Central memory CD4-positive, alpha-beta T cell (primary cell): ENCODE results near the gene NPIPA3.
"Not testable (repeated sequence)": the region's sequence is repeated elsewhere in the genome, so short reads cannot be mapped to it uniquely, and the experiment has no call there.

Experiments
- DNase-seq: peaks from one replicate; pipeline ENCODE4 v3.0.0; 2022
- total RNA-seq, 3 experiments: gene quantifications; one replicate each; lab custom pipeline; 2026; lab: John Stamatoyannopoulos, UW

The NPIPA3 gene
- 0 to 0.14 (median 0.05) reads per million in 3 experiments for total RNA-seq

DNA sequence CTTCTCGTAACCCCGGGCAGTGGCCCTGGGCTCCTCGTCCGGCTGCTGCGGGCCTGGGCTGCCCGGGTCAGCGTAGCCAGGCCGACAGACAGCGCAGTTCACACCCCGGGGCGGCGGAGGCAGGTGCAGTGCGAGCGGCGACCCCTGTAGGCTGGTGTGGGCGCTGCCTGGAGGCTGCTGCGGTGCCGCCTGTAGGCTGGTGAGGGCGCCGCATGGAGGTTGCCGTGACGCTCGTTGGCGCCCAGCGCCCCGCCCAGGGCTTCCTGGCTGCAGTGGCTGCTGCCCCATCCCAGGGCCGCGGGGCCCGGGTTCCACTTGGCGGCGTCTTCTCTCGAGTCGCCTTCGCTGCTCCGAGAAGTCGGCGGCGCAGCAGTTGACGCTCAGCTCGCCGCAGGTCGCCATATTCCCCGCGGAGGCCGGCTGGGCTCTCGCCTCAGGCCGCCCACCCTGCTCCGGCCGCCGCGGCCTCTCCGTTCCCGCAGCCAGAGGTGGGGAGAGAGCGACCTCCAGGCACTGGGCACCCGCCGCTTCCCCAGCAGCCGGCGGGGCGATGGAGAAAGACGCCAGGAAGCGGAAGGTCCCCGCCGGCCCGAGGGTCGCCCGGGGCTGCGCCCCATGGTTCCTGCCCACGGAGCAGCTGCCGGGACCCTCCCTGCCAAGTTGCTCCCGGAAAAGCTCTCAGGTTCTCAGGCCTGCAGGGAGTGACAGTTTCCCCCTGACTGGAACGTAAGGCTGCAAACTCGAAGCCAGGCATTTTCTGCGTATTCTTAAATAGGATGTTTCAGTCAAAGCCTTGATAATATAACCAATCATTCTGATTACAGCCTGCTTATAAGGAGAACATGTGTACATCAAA, at the start of gene NPIPA3:
Gene NPIPA3 (plus strand): TSS at position 256 of the 856 bp plus-strand sequence. CDS start 5,533 bp downstream, outside the sequence.
- not testable (repeated sequence) for DNase-seq

DNA sequence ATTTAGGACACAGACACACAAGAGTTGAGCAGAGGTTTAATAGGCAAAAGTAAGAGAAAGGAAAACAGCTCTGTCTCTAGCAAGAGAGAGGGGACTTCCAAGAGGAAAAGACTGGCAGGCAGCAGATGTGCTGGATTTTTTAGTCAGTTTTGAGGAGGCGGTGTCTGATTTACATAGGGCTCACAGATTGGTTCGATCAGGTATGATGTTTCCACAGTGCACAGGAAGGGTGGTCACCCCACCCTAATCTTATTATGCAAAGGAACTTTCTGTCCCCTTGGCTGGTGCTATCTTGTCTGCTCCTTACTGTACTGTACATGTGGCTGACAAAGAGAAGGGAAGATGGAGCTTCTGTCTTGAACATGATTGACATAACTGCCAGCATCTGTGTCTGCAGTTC, 45.1 kb upstream of the NPIPA3 start:
- DNase-seq: no peak

DNA sequence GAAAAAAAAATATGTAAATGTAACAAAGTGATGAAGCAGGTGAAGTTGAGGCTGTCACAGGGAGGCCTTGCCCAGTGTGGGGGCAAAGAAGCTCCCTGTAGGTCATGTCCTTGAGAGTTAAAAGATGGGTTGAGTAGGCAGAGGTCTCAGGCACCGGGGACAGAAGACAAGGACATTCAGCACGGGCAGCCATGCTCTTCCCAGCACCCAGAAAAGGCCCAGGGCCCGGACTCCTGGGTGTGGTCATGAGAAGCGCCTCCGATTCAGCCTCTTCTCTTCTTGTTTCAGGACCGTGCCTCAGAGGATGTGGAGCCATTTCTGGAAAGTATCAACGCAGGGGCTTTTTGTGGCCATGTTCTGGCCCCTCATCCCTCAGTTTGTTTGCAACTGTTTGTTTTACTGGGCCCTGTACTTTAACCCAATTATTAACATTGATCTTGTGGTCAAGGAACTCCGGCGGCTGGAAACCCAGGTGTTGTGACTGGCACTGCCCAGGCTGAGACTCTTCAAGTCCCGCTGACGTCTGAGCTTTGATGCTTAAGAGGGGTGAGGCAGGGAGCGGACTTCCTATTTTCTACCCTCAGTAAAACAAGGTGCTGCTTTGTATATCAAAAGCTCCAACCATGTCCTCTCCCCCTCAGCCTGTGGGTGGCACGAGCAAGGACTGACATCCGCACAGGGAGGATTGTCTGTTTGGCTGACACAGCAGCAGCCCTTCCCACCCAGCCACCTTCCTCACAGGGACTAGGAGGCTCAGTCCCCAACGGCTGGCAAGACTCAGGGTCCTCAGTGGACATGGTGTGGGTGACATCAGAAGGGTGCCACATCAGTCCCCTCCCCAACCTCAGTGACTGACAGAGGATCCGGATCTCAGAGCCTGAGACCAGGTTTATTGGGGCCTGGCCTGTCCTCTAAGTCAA, 35.6 kb upstream of the NPIPA3 start:
- DNase-seq: no peak

DNA sequence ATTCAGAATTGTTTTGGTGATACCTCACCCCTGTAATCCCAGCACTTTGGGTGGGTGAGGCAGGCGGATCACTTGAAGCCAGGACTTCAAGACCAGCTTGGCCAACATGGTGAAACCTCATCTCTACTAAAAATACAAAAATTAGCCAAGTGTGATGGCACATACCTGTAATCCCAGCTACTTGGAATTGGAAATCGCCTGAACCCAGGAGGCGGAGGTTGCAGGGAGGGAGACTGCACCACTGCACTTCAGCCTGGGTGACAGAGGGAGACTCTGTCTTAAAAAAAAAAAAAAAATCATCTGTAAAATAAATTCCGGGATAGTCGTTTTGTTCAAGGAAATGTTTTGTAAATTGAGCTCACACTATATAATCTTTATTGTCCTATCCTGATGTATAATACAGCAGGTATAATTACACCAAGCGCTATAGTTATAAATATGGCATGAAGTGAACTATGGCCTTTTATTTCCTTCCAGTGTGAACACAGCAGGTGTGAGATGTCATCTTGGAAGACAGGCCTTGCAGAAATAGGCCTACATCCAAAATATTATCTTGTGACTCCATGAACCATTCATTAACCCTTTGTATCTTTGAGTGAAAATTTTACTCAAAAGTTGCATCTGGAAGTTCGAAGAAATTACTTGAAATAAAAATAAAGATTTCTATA, 34.5 kb upstream of the NPIPA3 start:
- no peak for DNase-seq

DNA sequence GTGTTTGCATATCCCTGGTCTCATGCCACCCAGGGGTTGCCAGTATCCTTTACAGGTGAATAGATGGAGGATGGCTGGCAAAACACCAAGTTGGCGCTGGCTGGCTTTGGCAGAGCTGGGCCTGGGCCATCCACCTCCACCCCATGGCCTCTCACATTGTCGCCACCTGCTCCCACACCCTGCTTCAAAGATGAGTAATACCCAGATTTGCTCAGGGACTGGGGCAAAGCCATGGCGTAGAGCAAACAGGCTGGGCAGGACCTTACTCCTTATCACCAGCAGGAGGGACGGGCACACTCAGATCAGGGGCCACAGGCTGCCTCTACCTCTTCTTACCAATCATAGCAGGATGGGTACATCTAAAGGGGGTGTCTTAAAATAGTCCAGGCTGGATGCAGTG, 33.4 kb upstream of the NPIPA3 start:
- no peak for DNase-seq

DNA sequence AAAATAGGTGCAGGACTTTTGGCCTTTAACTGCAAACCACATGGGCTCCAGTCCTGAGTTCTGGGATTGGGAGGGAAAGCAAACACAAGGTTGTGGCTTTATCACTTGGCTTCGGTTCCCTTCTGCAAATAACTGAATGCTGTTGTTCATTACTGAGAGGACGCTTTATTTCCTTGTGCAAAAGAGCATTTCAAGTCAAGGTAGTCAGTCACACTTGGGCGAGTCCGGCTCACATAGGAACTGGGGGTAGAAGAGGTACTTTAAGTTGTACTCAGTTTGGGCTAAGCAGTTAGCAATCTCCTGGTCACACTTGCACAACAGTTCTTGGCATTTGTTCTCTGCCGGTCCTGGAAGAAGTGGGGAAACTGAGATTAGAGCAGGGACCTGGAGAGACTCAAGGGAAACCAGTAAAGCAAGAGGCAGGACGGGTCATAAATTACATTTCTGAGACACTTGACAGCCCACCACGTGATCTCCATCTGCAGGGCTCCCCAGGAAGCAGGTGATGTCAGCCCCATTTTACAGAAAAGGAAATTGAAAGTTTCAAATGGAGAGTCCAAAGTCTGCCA, 30.7 kb upstream of the NPIPA3 start:
- DNase-seq: no peak

DNA sequence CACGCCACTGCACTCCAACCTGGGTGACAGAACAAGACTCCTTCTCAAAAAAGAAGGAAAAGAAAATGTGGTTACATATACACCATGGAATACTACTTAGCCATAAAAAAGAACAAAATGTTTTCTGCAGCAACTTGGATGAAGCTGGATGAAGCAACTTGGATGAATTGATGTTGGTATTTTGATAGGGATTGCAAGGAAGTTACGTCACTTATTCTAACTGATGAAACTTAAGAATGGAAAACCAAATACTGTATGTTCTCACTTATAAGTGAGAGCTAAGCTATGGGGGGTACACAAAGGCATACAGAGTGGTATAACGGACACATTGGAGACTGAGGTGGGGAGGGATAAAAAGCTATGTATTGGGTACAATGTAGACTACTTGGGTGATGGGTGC, 26.6 kb upstream of the NPIPA3 start:
- no peak for DNase-seq

DNA sequence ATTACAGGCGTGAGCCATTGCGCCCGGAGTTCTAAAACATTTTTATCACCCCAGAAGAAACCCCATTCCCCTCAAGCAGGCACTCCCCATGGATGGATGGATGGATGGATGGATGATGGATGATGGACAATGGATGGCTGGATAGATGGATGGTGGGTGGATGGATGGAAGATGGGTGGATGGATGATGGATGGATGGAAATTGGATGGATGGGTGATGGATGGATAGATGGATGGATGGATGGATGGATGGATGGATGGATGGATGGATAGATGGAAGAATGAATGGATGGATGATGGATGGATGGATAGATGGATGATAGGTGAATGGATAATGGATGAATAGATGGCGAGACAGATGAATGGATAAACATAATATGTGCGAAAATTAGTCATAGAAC, 25.6 kb upstream of the NPIPA3 start:
- DNase-seq: no peak

DNA sequence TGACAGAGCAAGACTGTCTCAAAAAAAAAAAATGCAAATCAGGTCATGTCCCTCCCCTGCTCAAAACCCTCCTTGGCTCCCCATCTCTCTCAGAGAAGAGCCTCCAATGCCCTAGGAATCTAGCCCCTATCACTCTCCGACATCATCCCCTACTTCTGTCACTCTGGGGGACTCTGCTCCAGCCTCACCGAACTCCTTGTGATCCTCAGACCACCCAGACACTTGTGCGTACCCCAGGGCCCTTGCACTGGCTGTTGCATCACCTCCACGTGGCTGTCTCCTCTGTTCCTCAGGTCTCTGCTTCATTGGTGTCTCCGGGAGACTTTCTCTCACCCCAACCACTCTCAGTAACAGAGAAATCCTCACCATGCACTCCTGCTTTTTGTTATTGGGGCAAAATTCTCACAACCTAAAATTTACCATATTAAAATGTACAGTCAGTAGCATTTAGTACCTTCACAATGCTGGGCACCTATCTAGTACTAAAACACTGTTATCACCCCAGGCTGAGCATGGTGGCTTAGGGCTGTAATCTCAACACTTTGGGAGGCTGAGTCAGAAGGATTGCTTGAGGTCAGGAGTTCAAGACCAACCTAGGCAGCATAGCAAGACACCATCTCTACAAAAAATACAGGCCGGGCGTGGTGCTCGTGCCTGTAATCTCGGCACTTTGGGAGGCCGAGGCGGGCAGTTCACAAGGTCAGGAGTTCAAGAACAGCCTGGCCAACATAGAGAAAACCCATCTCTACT, 24.3 kb upstream of the NPIPA3 start:
- DNase-seq: no peak

DNA sequence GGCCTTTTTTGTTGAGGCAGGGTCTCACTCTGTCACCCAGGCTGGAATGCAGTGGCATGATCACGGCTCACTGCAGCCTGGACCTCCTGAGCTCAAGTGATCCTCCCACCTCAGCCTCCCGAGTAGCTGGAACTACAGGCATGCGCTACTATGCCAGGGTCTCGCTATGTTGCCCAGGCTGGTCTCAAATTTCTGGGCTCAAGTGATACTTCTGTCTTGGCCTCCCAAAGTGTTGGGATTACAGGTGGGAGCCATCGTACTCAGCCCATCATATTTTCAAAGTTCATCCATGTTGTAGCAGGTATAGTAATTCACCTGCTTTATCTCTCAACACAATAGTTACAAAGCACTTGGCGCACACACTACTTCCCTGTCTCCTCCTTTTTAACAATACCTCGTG, 22.8 kb upstream of the NPIPA3 start:
- not testable (repeated sequence) for DNase-seq

DNA sequence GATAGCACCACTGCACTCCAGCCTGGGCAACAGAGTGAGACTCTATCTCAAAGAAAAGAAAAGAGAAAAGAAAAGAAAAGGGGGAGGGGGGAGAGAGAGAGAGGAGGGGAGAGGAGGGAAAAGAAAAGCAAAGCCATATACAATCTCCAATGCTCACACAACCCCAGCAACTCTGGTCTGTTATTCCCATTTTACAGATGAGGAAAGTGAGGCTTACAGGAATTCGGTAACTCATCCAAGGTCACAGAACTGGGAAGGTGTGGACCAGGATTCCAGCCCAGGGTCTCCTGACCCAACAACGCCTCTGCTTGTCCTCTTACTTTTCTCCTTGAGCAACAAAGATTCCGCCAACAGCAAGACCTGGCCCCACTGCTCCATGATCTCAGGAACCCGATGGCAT, 22.1 kb upstream of the NPIPA3 start:
- no peak for DNase-seq

DNA sequence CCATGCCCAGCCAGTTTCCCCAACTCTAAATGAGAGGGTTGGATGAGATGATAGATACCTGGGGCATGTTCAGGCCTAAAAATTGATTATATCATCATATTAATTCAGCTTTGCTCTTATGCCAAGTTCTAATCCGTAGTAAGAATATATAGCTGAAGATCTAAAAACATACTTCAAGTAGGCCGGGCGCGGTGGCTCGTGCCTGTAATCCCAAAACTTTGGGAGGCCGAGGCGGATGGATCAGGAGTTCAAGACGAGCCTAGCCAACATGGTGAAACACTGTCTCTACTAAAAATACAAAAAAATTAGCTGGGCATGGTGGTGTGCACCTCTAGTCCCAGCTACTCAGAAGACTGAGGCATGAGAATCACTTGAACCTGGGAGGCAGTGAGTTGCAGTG, 21.1 kb upstream of the NPIPA3 start:
- no peak for DNase-seq

DNA sequence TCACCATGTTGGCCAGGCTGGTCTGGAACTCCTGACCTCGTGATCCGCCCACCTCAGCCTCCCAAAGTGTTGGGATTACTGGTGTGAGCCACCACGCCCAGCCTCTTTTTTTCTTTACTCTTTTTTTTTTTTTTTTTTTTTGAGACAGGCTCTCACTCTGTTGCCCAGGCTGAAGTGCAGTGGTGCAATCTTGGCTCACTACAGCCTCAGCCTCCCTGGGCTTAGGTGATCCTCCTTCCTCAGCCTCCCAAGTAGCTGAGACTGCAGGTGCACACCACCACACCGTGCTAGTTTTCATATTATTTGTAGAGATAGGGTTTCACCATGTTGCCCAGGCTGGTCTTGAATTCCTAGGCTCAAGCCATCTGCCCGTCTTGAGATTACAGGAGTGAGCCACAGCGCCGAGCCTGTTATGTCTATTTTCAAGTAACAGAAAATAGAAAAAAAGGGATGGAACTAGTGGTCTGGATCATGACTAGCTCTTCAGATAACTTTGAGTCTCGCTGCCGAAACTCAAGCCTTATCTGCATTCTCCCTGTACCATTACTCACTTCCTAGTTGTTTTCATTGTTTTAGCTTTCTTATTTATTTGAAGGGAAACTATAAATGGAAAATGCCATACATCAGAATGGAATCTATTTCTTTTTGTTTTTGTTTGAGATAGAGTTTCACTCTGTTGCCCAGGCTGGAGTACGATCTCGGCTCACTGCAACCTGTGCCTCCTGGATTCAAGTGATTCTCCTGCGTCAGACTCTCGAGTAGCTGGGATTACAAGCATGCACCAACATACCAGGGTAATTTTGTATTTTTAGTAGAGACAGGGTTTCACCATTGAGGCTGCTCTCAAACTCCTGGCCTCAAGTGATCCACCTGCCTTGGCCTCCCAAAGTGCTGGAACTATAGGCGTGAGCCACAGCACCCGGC, 17.1 kb upstream of the NPIPA3 start:
- DNase-seq: not testable (repeated sequence)

DNA sequence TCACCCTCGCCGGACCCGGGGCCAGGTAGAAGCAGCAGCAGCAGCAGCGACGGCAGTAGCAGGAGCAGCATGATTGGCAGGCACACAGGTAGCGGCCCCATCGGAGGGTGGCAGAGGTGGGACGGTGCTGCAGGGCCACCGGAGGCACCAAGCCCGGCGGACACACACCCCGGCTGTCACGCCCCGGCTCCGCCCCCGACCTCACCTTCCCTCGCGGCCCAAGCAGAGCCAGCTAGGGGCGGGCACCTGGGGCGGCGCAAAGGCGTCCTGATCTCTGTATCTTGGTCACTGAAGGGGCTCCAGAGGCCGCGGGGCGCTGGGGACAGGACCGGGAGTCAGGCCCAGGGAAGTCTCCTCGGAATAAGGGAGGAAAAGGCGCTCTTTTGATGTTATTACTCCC, 9.1 kb upstream of the NPIPA3 start, which contains the start of gene PLA2G10:
Gene PLA2G10 (minus strand): TSS at position 180 of the 400 bp plus-strand sequence. CDS start 79 bp downstream, at position 101.
- DNase-seq: not testable (repeated sequence)

DNA sequence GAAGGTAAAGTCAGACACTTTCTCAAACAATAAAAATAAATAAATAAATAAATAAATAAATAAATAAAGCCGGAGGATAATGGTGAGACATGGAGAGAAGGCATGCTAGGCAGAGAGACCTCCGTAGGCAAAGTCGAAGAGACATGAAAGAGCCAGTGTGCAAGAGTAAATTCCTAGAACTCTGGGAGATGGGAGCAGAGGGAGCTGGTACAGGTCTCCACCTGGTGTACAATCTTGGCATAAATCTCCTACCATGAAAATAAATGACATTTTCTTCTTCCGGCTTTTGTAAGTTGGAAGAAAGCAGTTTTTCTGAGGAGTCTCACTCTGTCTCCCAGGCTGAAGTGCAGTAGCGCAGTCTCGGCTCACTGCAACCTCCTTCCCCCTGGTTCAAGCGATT, 1.4 kb upstream of the NPIPA3 start:
- DNase-seq: not testable (repeated sequence)

DNA sequence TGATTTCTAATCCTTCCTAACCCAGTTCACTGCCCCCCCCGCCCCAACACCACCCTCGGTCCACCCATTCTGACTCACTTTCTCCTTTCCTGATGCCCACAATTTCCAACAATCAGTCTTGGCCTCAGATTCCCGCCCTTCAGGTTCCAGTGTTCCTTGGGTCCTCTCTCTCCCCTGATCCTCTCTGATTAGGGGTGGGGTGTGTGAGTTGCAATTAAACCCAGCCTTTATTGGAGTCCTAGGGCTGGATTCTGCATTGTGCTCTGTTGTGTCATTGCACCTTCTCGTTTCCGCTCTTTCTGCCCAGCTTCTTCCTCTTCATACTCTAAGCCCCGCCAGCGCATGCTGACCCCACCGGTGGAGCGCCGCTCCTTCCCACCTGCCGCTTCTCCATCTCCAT, 539 bp upstream of the NPIPA3 start:
- not testable (repeated sequence) for DNase-seq

DNA sequence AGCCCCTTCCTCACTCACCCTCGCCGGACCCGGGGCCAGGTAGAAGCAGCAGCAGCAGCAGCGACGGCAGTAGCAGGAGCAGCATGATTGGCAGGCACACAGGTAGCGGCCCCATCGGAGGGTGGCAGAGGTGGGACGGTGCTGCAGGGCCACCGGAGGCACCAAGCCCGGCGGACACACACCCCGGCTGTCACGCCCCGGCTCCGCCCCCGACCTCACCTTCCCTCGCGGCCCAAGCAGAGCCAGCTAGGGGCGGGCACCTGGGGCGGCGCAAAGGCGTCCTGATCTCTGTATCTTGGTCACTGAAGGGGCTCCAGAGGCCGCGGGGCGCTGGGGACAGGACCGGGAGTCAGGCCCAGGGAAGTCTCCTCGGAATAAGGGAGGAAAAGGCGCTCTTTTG, 30.0 kb downstream of the NPIPA3 start:
- DNase-seq: not testable (repeated sequence)

DNA sequence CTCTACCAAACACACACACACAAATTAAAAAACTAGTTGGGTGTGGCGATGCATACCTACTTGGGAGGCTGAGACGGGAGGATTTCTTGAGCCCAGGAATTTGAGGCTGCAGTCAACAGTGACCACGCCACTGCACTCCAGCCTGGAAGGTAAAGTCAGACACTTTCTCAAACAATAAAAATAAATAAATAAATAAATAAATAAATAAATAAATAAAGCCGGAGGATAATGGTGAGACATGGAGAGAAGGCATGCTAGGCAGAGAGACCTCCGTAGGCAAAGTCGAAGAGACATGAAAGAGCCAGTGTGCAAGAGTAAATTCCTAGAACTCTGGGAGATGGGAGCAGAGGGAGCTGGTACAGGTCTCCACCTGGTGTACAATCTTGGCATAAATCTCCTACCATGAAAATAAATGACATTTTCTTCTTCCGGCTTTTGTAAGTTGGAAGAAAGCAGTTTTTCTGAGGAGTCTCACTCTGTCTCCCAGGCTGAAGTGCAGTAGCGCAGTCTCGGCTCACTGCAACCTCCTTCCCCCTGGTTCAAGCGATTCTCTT, 37.7 kb downstream of the NPIPA3 start:
- DNase-seq: not testable (repeated sequence)

DNA sequence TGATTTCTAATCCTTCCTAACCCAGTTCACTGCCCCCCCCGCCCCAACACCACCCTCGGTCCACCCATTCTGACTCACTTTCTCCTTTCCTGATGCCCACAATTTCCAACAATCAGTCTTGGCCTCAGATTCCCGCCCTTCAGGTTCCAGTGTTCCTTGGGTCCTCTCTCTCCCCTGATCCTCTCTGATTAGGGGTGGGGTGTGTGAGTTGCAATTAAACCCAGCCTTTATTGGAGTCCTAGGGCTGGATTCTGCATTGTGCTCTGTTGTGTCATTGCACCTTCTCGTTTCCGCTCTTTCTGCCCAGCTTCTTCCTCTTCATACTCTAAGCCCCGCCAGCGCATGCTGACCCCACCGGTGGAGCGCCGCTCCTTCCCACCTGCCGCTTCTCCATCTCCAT, 38.6 kb downstream of the NPIPA3 start:
- DNase-seq: not testable (repeated sequence)
